SK-N-SH (cell line): Measurements from ENCODE around the gene ATP8A2.

Experiments used
- CTCF ChIP-seq: fragments of 200-600 bp; sonication (generic); IDR thresholded peaks from 2 replicates; pipeline ENCODE4 v1.6.1; 2017; ENCODE audit warnings: antibody characterized with exemption, mild to moderate bottlenecking, moderate library complexity
- EZH2phosphoT487 ChIP-seq: fragments of 200-600 bp; sonication (generic); IDR thresholded peaks from 2 replicates; pipeline ENCODE4 v1.6.1; 2017; ENCODE audit warnings: low read depth, mixed run types, mild to moderate bottlenecking, antibody characterized with exemption, moderate library complexity, borderline replicate concordance
- POLR2AphosphoS5 ChIP-seq: IDR thresholded peaks from 2 replicates; pipeline ENCODE4 v1.6.1; 2012; ENCODE audit warnings: low read depth, low read length
- RAD21 ChIP-seq: IDR thresholded peaks from 2 replicates; pipeline ENCODE4 v1.6.1; 2012; ENCODE audit warnings: mild to moderate bottlenecking, low read length
- TCF12 ChIP-seq: IDR thresholded peaks from 2 replicates; pipeline ENCODE4 v1.4.0; 2012
- TEAD4 ChIP-seq: IDR thresholded peaks from 2 replicates; pipeline ENCODE4 v1.4.0; 2012; ENCODE audit warnings: mild to moderate bottlenecking, borderline replicate concordance; ENCODE audit not compliant: insufficient read depth
- YY1 ChIP-seq: IDR thresholded peaks from 2 replicates; pipeline ENCODE4 v1.4.0; 2012; ENCODE audit warnings: low read depth, mild to moderate bottlenecking

GRCh38 chr13:25528266-25528665 is 156.5 kb downstream of the ATP8A2 start:
- TF ChIP-seq CTCF = no peak
- TF ChIP-seq YY1 = no peak
- TF ChIP-seq POLR2AphosphoS5 = no peak
- no peak for TF ChIP-seq TCF12
- TF ChIP-seq RAD21 = no peak
- no peak for TF ChIP-seq EZH2phosphoT487
- TF ChIP-seq TEAD4 = no peak
